Fibroblast of pulmonary artery (primary cell): Measurements from ENCODE around the gene PTPRN2.

Source experiments
- DNase-seq: peaks from one replicate; pipeline ENCODE4 v3.0.0-alpha.2; 2010; ENCODE audit warnings: low read depth
- H3K4me3 ChIP-seq: replicated peaks from 2 replicates; pipeline ENCODE4 v1.5.1; 2011; ENCODE audit warnings: low read depth, mild to moderate bottlenecking, control low read depth, low read length, moderate library complexity
- CTCF ChIP-seq: IDR thresholded peaks from 2 replicates; pipeline ENCODE4 v1.5.1; 2011; ENCODE audit warnings: mild to moderate bottlenecking, control low read depth, low read length, inconsistent platforms; ENCODE audit errors: missing control alignments

PTPRN2 gene

GRCh38 chr7:157684157-157684908 lies 903.3 kb downstream of the PTPRN2 start:
- no peak for DNase-seq
- no peak overlapping the region for H3K4me3 ChIP-seq
- no peak for TF ChIP-seq CTCF

DNA sequence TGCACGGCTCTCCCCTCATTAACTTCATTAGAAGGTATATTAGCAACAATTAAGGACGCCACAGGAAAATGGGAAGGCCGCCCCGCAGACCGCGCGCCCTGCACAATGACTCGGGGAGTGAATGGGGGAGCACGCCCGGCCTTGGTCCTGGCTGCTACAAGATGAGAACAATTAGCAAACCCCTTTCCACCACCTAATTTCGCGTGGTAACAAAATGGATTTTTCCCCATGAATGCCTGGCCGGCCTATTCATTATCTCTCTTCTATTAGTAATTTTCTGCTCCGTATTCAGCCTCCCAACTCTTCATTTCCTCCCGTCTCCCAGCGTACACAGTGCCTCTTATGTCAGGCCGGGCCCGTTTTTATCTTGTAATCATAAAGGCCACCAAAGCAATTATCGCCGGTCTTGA lies 903.9 kb downstream of the PTPRN2 start:
- no peak overlapping the region for H3K4me3 ChIP-seq
- no peak for DNase-seq
- no peak for TF ChIP-seq CTCF

DNA sequence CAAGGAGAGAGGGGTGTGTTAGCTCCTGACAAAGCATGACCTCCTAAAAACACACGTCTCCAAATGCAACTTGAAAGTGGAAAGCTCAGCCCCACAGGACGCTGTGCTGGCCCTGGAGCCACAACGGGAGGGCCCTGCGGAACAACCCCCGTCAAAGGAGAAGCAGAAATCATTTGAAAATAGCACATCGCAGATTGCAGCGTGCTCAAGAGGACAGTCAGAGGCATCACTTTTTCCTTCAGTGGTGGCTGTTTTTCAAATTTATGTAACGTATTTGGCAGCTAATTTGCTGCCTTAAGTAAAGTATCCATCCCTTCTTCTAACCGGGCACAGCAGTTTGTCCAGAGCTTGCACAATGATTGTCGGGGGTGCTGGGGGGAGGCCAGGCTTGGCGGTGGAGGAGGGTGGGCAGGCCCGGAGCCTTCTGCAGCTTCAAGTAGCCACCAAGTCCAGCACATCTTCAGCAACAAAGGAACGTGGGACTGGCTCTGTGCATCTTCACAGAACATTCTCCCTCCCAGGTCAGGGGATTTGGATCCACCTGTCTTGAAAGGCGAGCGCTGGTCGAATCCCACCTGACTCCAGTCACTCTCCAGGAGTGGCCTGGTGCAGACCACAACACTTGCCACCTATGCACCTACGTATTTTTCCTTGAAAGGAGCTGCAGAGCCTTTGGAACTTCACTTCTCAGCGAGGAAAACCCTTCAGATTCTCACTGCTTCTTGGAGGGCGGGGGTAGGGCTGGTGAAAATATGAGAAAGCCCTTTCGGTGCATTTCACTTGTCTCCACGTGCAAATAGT lies 904.5 kb downstream of the PTPRN2 start:
- no peak overlapping the region for H3K4me3 ChIP-seq
- no peak for TF ChIP-seq CTCF
- no peak for DNase-seq

DNA sequence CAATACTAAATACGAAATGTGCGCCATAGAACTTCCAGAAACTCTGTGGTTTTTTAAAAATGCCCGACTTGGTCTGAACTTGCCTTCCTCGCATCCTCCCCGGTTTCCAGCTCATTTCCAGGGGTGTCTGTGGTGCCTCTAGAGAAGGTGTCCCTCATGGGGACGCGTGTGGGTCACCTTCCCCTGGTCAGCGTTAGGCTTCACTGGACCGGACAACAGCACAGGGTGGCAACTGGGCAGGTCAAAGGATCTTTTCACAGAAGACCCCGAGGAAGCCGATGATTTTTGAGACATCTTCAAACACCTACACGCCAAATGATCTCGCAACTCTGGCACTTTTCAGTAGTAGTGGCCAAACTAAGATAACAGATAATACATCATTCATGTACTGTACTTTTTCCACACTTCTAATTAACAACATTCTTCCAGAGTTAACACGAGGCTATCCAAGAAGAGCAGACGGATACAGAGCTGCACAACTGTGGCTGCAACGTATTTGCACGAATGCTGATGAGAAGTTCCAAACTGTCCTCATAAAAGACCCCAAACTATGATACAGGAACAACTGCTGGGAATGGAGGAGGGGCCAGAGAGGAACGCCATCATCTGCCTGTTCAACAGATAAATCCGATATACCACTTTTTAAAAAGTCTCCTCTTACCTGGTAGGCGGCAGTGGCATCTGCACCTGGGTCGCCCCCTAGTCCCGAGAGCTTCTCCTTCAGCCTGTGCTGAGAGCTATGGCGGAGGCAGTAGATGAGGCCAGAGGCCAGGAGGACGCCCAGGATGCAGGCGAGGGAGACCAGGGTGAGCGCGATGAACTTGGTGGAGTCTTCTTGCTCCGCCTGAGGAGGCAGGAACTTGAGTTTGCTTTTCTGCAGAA lies 905.3 kb downstream of the PTPRN2 start:
- DNase-seq, result no peak
- no peak for TF ChIP-seq CTCF
- no peak overlapping the region for H3K4me3 ChIP-seq

DNA sequence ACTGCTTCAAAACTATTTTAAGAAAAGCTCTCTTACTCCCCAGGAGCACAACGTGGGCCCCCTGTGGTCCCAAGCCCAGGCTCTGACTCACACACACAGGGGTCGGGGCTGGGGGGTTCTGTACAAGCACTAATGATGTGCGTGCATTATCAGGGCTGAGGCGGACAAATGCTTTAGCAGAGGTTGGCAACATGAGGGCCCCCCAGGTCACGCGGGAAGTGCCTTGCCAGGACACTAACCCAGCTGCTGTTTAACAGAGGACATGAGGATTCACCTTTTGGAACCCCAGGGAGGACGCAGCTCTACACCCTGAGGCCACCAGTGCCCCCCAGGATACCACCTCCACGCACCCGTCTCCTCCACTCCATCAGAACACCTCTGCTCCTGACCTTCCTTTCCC lies 908.0 kb downstream of the PTPRN2 start:
- DNase-seq, result no peak
- TF ChIP-seq CTCF, result no peak
- no peak overlapping the region for H3K4me3 ChIP-seq

- no peak for DNase-seq
- TF ChIP-seq CTCF, result no peak
- H3K4me3 ChIP-seq, result no peak overlapping the region
These were observed 909.1 kb downstream of the PTPRN2 start for GRCh38 chr7:157678501-157678900.
